ENCODE data around the gene ASB2.

The ASB2 gene

DNA sequence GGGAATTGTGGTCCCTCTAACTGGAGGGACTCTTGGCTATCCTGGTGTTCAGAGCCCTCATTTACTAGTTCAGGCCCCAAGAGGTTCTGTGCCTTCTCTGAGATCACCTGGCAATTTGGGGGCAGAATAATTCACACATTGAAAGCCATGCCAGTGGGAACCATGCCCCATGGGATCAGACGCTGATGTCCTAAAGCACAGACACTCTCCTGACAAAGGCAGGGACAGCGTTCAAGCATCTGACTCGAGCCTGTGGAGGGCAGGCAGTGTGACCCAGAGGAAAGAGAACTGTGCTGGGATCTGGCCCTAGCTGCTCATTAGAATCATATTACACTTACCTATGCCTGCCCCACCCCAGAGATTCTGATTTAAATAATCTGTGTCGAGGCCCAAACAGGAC lies 2.4 kb upstream of the ASB2 start:
- no peak for DNase-seq

- no peak for DNase-seq
Observed at GRCh38 chr14:93977790-93978581, 1.6 kb upstream of the ASB2 start.

DNA sequence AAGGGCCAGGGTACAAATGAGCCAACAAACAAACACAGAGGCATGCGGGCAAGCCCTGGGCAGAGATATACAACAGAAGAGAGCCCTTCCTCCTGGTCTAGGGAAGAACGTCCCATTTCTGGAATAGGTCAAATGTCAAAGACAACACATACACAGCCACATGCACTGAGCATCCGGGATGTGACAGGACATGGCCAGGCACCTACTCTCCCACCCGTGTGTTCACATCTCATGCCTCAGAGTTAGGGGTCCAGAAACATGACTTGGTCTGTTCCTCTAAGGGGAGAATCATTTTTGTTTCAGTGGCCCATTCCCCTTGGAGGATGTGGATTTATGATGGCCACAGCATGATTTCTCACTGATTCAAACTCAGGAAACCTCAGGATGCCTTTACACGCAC lies 801 bp upstream of the ASB2 start:
- no peak for DNase-seq

- no peak for DNase-seq
Observed at GRCh38 chr14:93975791-93976476, 436 bp downstream of the ASB2 start.

DNA sequence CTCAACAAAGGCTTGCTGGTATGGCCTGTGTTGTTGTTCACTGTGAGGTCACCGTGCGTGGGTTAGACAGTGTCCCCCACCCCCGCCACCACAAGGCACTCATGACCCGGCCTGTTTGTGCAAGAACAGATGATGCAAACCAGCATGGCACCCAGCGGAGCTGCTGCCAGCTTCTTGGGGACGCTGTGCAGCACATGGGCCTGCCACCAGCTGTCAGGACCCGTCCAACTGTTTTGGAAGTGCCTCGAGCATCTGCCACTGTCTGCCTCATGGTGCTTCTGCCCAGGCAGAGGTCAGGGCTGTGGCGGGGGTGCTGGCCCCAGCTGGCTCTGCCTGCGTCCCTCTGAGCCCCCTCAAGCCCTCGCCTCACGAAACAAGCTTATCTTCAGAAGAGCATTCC lies 1.5 kb downstream of the ASB2 start:
- no peak for DNase-seq

DNA sequence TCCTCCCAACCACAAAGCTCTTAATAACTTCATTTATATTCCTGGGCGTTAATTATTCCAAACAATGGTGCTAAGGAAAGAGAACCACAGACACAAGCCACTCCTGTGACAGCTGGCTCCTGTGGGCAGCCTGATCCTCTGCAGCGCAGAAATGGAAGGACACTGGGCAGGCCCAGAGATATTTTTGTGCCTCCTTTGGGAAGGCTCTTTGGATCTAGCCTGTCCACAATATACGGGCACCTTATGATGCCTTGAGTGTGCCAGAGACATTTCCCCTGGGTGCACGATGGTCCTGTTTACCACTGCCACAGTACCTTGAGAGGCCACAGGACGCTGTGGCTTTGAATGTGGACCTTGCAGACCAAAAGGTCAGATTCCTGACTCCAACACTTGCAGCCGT lies 2.1 kb downstream of the ASB2 start:
- DNase-seq, result no peak

DNA sequence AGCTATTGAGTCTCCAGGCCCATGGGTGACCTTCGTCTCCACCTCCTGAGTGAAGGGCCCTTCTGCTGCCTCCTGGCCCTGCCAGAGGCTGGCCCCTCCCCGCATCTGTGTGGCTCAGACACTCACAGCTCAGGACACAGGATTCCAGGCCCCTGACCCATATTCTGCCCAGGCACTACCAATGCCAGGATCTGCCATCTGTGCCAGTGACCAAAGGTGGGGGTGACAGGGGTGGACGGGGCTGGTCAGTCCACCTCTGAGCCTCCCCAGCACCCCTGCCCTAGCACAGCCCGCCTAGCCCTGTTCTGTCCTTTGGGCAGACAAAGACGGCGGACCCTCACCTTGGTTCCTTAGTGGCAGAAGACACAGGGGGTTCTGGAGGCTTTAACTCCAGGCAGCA lies 2.8 kb downstream of the ASB2 start:
- no peak for DNase-seq

- DNase-seq, result no peak
Observed at GRCh38 chr14:93972618-93973205, 3.7 kb downstream of the ASB2 start.

DNA sequence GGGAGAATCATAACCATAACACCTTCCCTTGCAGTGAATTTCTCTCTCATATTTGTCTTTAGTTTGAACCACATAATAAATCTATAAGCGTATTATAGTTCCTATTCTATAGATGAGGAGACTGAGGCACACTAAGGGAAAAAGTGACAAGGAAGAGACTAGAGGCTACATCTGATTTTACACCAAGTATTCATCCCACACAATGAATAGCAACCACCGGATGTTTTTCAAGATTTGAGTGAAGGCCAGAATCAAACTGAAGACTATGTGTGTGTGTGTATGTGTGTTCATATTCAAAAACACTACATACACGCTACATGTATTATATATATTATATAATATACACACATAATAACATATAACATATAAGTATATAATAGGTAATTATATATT lies 4.7 kb downstream of the ASB2 start:
- DNase-seq, result no peak

- DNase-seq, result no peak
Observed at GRCh38 chr14:93970965-93971634, 5.3 kb downstream of the ASB2 start.

DNA sequence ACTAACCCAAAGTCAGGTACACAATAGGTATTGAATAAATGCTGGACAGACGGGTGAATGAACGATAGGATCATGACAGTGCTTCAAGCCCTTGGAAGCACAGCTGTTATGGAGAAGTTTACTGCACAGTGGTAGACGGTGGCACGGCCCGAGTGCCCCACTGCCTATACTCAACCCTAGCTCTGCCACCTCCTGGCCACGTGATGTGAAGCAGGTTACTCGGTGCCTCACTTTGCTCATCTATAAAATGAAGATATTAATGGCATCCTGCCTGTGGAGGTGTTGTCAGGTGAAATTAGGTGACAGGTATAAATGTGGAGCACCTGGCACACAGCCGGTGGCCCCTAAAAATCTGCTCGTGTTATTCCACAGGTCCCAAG lies 5.8 kb downstream of the ASB2 start:
- no peak for DNase-seq

- DNase-seq, result no peak
Observed at GRCh38 chr14:93969082-93969828, 7.1 kb downstream of the ASB2 start.

DNA sequence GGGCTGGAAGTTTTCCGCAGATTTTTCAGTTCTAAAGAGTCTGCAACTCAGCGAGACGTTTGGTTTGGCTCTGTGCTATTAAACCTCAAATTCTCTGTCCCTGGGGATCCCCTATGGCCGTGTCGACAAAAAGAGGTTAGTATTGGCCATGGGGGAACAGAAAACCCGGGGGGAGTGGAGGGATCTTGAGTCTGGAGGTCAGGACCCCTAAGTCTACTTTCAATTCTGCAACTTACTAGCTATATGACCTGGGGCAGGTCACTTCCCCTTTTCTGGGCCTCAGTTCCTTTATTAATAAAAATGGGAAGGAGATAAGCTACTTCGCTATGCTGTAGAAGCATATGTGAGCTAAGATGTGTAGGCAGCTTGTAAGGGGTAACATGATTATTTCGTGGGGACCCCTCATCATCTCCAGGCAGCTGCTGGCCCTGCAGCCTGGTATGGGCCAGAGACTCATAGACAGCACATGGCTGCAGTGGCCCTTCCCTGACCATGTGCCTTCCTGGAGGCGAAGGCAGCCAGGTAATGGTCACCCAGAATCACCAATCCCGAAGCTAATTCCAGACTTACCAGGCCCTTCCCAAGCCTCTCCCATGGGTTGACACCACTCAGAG lies 8.6 kb downstream of the ASB2 start:
- no peak for DNase-seq

DNA sequence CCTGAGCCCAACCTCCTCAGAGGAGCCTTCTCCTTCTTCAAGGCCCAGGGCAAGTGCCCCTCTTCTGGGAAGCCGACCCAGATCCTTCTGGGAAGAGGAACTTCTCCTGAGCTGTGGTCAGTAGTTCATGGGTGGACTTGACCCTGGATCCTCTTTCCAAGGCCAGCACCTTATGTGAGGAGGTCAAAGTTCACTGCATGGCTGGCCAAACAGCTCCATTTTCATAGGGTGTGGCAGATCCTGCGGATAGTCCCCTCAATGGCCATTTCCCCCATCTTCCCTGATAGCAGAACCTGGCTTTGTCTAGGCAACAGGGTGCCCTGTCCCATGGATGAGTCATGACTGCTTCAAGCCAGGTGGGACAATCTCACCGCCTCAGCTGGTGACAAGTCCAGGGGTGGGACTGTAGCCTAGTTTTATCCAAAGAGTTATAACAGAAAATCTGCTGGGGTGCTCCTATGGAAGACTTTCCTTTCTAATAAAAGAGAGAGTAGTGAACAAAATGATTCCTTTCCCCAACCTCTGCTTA lies 10.4 kb downstream of the ASB2 start:
- no peak for DNase-seq

- no peak for DNase-seq
Observed at GRCh38 chr14:93965287-93965821, 11.0 kb downstream of the ASB2 start.

GRCh38 chr14:93964820-93965286 lies 11.5 kb downstream of the ASB2 start:
- DNase-seq, result no peak

DNA sequence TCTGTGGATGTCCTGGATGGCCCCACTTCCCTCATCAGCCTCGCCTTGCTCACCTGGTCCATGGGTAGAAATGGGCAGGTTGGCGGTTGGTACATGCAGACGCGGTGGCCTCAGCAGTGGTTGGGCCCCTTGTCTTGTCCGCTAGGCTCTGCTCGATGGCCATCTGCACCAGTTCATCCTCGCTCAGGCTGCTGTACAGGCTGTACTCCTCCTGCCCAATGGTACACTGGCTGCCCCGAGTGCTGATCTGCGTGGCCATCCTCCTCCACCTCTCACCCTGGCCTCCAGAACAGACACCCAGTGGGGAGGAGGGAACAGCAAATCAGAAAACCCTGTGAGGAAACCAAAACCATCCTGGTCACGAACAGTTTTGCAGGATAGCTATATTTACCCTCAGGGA lies 12.1 kb downstream of the ASB2 start:
- no peak for DNase-seq

DNA sequence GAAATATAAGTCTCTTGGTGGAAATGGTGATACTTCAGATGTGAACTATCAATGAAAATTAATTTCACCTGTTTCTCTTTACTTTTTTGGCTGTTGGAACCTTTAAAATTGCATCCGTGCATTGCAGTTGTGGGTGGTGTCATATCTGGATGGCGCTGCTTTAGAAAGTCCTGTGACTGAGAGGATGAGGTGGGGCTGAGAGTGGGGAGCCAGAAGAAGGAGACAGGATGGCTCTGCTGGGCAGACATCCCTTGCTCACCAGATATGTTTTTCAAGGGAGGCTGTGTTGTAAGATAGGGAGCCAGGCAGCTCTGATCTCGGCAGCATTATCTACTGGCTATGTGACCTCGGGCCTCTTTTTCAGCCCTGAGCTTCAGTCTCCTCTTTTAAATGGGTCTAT lies 12.7 kb downstream of the ASB2 start:
- no peak for DNase-seq

DNA sequence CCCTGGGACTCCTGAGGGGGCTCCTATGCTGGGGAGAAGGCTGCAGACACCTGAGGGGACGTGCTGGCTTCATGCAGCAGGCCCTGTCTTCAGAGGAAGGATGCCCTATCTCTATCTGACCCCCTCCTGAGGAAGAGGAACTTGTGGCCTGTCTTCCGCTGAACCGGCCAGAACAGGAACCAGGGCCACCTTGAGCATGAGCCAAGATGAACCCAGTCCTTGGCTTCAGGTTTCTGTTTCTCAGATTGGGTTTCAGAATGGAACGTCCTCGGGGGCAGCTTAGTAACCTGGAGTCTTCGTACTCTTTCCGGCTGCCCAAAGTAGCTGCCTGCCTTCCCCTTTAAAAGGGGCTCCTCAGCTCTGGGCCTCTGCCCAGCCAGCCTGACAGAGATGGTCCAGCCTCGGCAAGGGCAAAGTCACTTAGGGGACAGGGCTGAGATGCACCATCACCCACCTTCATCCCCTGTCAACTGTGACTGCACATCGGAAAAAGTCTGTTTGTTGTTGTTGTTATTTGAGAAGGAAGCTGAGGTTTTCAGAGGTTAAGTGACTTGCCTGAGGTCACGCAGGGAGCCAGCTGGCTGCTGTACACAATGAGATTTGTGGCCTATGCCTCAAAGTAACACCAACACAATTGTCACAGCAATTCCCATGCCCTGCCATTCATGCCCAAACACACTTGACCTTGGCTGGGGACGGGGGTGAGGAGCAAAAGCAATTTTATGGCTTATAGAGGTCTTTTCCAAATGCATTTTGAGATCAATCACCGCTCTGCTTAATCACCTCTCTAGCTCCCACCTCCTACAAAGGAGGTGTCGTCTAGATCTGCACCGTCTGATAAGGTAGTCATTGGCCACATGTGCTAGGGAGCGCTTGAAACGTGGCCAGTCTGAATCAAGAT lies 13.4 kb downstream of the ASB2 start:
- DNase-seq, result no peak

GRCh38 chr14:93961620-93962019 lies 14.8 kb downstream of the ASB2 start:
- no peak for DNase-seq

All from cerebellar nuclear complex (tissue), 1 donor.